WTC11 (cell line): ENCODE data around the gene ZNF598. TPM values are rescaled to one million over a fixed set of nuclear protein-coding genes. Genes with fewer than 3 reads are reported as not detected.

Experiments
- ATF6 ChIP-seq: sonication (generic); formaldehyde crosslinking; IDR thresholded peaks from 2 replicates; pipeline ENCODE4 v1.8.1; 2023; ENCODE audit warnings: mild to moderate bottlenecking, missing genetic modification reagents
- CREB1 ChIP-seq: sonication (generic); formaldehyde crosslinking; IDR thresholded peaks from 2 replicates; pipeline ENCODE4 v1.8.0; 2023; ENCODE audit warnings: mild to moderate bottlenecking, missing genetic modification reagents
- CREM ChIP-seq: sonication (generic); formaldehyde crosslinking; IDR thresholded peaks from 2 replicates; pipeline ENCODE4 v1.8.1; 2022; ENCODE audit warnings: mild to moderate bottlenecking, missing genetic modification reagents, moderate library complexity
- CTCF ChIP-seq: fragments of 200-600 bp; IDR thresholded peaks from 2 replicates; pipeline ENCODE4 v1.8.0; 2022; ENCODE audit warnings: antibody characterized with exemption
- E2F1 ChIP-seq: sonication (generic); formaldehyde crosslinking; IDR thresholded peaks from 2 replicates; pipeline ENCODE4 v1.8.0; 2022; ENCODE audit warnings: mild to moderate bottlenecking, missing genetic modification reagents
- FOXJ3 ChIP-seq: sonication (generic); formaldehyde crosslinking; IDR thresholded peaks from 2 replicates; pipeline ENCODE4 v1.9.0; 2021; ENCODE audit warnings: missing genetic modification reagents, mild to moderate bottlenecking, borderline replicate concordance
- FOXK1 ChIP-seq: sonication (generic); formaldehyde crosslinking; IDR thresholded peaks from 2 replicates; pipeline ENCODE4 v1.8.0; 2022; ENCODE audit warnings: mild to moderate bottlenecking, moderate library complexity, missing genetic modification reagents
- GRHL2 ChIP-seq: fragments of 250-450 bp; sonication (Bioruptor Pico); IDR thresholded peaks from 2 replicates; pipeline ENCODE4 v1.8.0; 2022; ENCODE audit warnings: mild to moderate bottlenecking, moderate library complexity; ENCODE audit not compliant: insufficient replicate concordance, severe bottlenecking
- HMGA2 ChIP-seq: fragments of 250-450 bp; sonication (Bioruptor Pico); IDR thresholded peaks from 2 replicates; pipeline ENCODE4 v1.4.0; 2021; ENCODE audit warnings: mild to moderate bottlenecking, moderate library complexity
- IRF1 ChIP-seq: sonication (generic); formaldehyde crosslinking; IDR thresholded peaks from 2 replicates; pipeline ENCODE4 v1.8.0; 2023; ENCODE audit warnings: missing genetic modification reagents
- KAT7 ChIP-seq: sonication (generic); formaldehyde crosslinking; IDR thresholded peaks from 2 replicates; pipeline ENCODE4 v1.8.1; 2023; ENCODE audit warnings: missing genetic modification reagents, mild to moderate bottlenecking, borderline replicate concordance
- MAX ChIP-seq: sonication (generic); formaldehyde crosslinking; IDR thresholded peaks from 2 replicates; pipeline ENCODE4 v1.8.0; 2022; ENCODE audit warnings: mild to moderate bottlenecking, missing genetic modification reagents
- PRRX2 ChIP-seq: fragments of 250-450 bp; sonication (Bioruptor Pico); IDR thresholded peaks from 2 replicates; pipeline ENCODE4 v1.8.0; 2021; ENCODE audit warnings: mild to moderate bottlenecking
- SMAD4 ChIP-seq: sonication (generic); formaldehyde crosslinking; IDR thresholded peaks from 2 replicates; pipeline ENCODE4 v1.8.0; 2022; ENCODE audit warnings: mild to moderate bottlenecking, missing genetic modification reagents
- SP1 ChIP-seq: sonication (generic); formaldehyde crosslinking; conservative IDR thresholded peaks from 2 replicates; pipeline ENCODE4 v1.8.1; 2022; ENCODE audit warnings: missing genetic modification reagents
- TEAD1 ChIP-seq: sonication (generic); formaldehyde crosslinking; IDR thresholded peaks from 2 replicates; pipeline ENCODE4 v1.8.0; 2022; ENCODE audit warnings: mild to moderate bottlenecking, missing genetic modification reagents
- USF2 ChIP-seq: sonication (generic); formaldehyde crosslinking; IDR thresholded peaks from 2 replicates; pipeline ENCODE4 v1.8.1; 2023; ENCODE audit warnings: mild to moderate bottlenecking, missing genetic modification reagents, moderate library complexity
- ZNF121 ChIP-seq: sonication (generic); formaldehyde crosslinking; IDR thresholded peaks from 2 replicates; pipeline ENCODE4 v1.8.0; 2023; ENCODE audit warnings: missing genetic modification reagents
- ZNF219 ChIP-seq: sonication (generic); formaldehyde crosslinking; IDR thresholded peaks from 2 replicates; pipeline ENCODE4 v1.8.0; 2023; ENCODE audit warnings: missing genetic modification reagents, mild to moderate bottlenecking, borderline replicate concordance
- ZNF281 ChIP-seq: sonication (generic); formaldehyde crosslinking; IDR thresholded peaks from 2 replicates; pipeline ENCODE4 v1.8.0; 2023; ENCODE audit warnings: mild to moderate bottlenecking, missing genetic modification reagents
- ZNF396 ChIP-seq: fragments of 250-450 bp; sonication (Bioruptor Pico); IDR thresholded peaks from 2 replicates; pipeline ENCODE4 v1.8.0; 2021; ENCODE audit warnings: mild to moderate bottlenecking, moderate library complexity, borderline replicate concordance
- ZNF512 ChIP-seq: sonication (generic); formaldehyde crosslinking; IDR thresholded peaks from 2 replicates; pipeline ENCODE4 v1.8.1; 2022; ENCODE audit warnings: missing genetic modification reagents, borderline replicate concordance
- ZNF671 ChIP-seq: fragments of 250-450 bp; sonication (Bioruptor Pico); IDR thresholded peaks from 2 replicates; pipeline ENCODE4 v1.8.0; 2021; ENCODE audit warnings: mild to moderate bottlenecking
- total RNA-seq: library from RNA; stranded (reverse); gene quantifications from 3 replicates; pipeline ENCODE4 v1.2.3, GENCODE V29; 2021

Gene ZNF598
- total RNA-seq, 1 experiment from 2014 or later: 66.4 TPM

- TF ChIP-seq IRF1 (CRISPR knock-in tag) (no peak), FOXJ3 (CRISPR knock-in tag) (no peak), ZNF671 (CRISPR knock-in tag) (no peak), E2F1 (CRISPR knock-in tag) (no peak), GRHL2 (no peak), ZNF396 (CRISPR knock-in tag) (no peak), ZNF121 (CRISPR knock-in tag) (no peak), ZNF281 (no peak), CTCF (no peak), CREB1 (no peak), PRRX2 (no peak), MAX (CRISPR knock-in tag) (peak; percentile 61; the same call in 1 of the 2 replicates), ZNF512 (CRISPR knock-in tag) (no peak), CREM (CRISPR knock-in tag) (0 out of 2 replicates have a peak, but pooled peaks have one; percentile 23), KAT7 (CRISPR knock-in tag) (no peak), ZNF219 (CRISPR knock-in tag) (no peak), SMAD4 (CRISPR knock-in tag) (no peak), TEAD1 (CRISPR knock-in tag) (peak; percentile 33; the same call in 1 of the 2 replicates), SP1 (CRISPR knock-in tag) (0 out of 2 replicates have a peak, but pooled peaks have one; percentile 49), USF2 (CRISPR knock-in tag) (no peak; the same call in 1 of the 2 replicates), HMGA2 (CRISPR knock-in tag) (no peak), FOXK1 (CRISPR knock-in tag) (no peak), ATF6 (no peak)
Observed at GRCh38 chr16:2019921-2020831, 10.6 kb upstream of the ZNF598 start (continued).
